NCI-H2029 treated with DMSO at 0.1 percent for 48 hours (cell line): ENCODE results near the gene TEX2.

Experiments used
- DNase-seq: peaks from one replicate; lab custom pipeline; 2025; lab: John Stamatoyannopoulos, UW

TEX2 gene

DNA sequence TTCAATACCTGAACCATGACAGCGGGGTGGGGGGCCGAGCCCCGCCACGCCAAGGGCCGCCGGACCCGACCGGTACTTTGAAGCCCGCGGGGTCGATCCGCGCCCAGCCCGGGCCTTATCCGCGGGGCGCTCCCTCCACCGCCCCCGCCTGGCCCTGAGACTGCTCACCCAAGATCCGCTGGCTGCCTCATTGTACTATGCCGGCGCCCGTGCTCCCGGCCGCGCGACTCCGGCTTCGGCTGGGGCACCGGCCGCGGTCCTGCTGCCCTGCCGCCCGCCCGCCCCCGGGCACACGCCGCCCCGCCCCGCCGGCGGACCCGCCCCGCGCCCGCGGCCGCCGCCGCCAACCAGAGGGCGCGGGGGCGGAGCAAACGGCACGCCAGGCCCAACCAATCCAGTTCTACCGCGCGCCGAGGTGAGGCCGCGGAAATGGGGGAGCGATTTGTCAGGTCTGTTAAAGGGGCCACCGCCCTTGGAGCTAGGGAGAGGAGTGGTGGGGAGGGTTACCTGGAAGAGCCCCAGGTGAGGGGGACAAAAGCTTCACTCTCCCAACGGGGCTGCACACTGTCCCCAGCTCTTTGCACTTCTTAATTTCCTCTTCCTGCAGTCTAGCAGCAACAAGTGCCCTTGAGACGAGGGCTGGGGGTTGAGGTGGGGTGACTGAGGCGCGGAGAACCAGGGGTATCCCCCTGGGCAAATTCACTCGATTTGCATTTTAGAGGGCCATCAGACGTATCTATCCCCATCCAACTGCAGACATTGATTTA lies at the start of gene TEX2:
Gene TEX2 (minus strand): TSS at position 261 of the 767 bp plus-strand sequence. CDS start 49,043 bp downstream, outside the sequence.
- peak; percentile 63 for DNase-seq

- DNase-seq, result no peak
Measured at GRCh38 chr17:64309710-64310109, 46.6 kb upstream of the TEX2 start.

GRCh38 chr17:64309021-64309420 lies 46.0 kb upstream of the TEX2 start:
- no peak for DNase-seq

DNA sequence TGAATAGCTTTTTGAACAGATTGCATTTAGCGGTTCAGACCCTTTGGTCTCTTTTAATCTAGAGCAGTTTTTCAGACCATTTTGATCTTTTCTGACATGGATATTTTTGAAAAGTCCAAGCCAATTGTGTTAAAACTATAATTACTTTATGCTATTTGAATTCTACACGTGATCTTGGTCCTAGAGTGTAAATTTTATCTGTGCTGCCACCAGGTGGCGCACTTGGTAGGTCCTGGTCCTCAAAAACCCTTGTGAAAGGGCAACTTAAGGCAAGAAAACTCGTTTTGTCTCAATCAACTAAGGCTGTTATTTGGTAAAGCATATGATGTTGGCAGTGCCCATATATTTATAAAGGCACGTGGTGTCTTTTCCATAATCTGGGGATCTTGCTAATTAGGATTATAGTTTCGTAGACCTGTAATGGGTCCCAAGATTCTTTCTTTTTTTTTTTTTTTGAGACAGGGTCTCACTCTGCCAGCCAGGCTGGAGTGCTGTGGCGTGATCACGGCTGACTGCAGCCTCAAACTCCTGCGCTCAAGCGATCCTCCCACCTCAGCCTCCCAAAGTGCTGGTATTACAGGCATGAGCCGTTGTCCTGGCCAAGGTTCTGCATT lies 43.9 kb upstream of the TEX2 start:
- no peak for DNase-seq

- DNase-seq, result no peak
Measured at GRCh38 chr17:64304551-64304950, 41.5 kb upstream of the TEX2 start.

DNA sequence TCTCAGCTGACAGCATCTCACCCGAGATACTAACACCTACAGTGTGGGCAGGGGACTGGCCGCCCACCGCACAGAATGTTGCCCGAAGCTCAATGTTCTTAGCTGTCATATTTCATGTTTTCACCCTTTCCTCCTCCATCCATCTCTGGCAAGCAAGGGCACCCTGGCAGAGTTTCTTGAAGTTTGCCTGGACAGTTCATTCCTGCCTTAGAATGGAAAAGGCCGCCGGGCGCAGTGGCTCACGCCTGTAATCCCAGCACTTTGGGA lies 37.6 kb upstream of the TEX2 start:
- DNase-seq, result no peak

GRCh38 chr17:64297467-64298088 lies 34.5 kb upstream of the TEX2 start:
- DNase-seq, result no peak

- no peak for DNase-seq
Measured at GRCh38 chr17:64296246-64296645, 33.2 kb upstream of the TEX2 start.

DNA sequence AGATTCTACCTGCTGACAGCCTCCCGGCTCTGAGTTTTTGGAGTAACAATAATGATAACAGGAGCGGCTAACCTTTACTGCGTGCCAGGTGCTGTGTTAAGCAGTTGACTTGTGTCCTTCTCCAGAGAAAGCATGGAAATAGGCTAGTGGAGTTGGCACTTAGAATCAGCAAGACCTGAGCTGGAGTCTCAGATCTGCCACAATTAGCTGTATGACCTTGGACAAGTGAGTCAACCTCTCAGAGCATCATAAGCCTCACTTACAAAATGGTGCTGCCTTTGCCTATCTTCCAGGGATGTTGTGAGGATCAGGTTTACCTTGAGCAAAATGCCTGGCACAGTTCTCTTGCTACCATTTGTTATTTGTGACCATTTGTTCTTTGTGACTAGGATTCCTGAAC lies 32.1 kb upstream of the TEX2 start:
- no peak for DNase-seq

- no peak for DNase-seq
Measured at GRCh38 chr17:64291268-64291851, 28.3 kb upstream of the TEX2 start.

- DNase-seq, result no peak
Measured at GRCh38 chr17:64289741-64290141, 26.7 kb upstream of the TEX2 start.

GRCh38 chr17:64282753-64283080 lies 19.7 kb upstream of the TEX2 start:
- DNase-seq, result no peak

GRCh38 chr17:64281962-64282752 lies 19.1 kb upstream of the TEX2 start:
- peak; percentile 33 for DNase-seq

GRCh38 chr17:64278614-64279013 lies 15.6 kb upstream of the TEX2 start:
- DNase-seq, result no peak

GRCh38 chr17:64277831-64278562 lies 14.9 kb upstream of the TEX2 start:
- DNase-seq, result no peak

DNA sequence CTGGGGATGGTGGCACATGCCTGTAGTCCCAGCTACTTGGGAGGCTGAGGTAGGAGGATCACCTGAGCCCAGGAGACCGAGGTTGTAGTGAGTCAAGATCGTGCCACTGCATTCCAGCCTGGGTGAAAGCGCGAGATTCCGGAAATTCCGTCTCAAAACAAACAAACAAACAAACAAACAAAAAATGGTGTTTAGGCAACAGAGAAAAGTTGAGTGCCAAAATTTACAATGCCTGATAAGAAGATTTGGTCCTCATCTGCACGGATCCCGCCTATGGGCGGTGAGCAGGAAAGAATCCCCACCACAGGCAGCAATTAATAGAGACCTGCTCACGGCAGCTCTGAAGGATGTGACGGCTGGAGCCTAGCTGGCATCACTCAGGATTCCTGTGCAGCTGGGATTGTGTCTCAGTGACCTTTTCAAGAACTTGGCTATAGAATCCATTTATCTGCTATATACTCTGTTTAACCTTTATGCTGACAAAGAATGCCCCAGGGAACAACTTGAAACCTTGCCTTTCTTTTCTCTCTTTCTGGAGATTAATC lies 14.0 kb upstream of the TEX2 start:
- DNase-seq, result no peak

GRCh38 chr17:64275016-64275415 lies 12.0 kb upstream of the TEX2 start:
- DNase-seq, result no peak

DNA sequence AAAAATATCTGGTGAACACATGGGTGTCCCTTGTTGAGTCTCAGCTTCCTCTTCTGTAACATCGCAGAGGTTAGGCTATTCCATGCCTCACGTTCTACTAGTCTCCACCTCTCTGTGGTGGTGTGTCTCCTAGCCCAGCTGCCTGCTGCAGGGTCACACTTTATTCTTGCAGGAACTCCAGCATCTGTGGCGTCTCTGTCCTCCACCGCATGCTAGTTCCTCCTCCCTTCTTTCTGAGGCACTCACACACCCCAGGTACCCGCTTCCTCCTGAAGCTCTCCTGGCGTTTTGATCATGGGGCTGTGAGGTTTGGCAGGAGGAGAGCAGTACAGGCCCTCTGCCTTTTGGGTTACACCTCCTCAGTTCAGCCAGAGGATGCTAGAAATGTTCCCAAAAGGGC lies 9.9 kb upstream of the TEX2 start:
- no peak for DNase-seq

GRCh38 chr17:64270885-64271284 lies 7.8 kb upstream of the TEX2 start:
- DNase-seq, result no peak

GRCh38 chr17:64269687-64270649 lies 6.9 kb upstream of the TEX2 start:
- DNase-seq, result no peak
